ENCODE results near the gene ADGRE1.
A peak's percentile ranks its signal among the peaks of the same experiment; 100 is the strongest.

Gene ADGRE1

GRCh38 chr19:6903446-6903845 lies 16.1 kb downstream of the ADGRE1 start:
- H3K27me3 Mint-ChIP-seq = peaks cover 0 to 4% of the 10 kb centered on the region in 2 donors
- peaks cover 28 to 31% of the 10 kb centered on the region in 2 donors for H3K9me3 Mint-ChIP-seq
- no peak overlapping the region for H3K4me3 Mint-ChIP-seq
- DNase-seq (no peak), ATAC-seq (replicated peaks) (no peak)
- no peak overlapping the region for H3K27ac Mint-ChIP-seq
- peaks cover 0 to 15% of the 10 kb centered on the region in 2 donors for H3K36me3 Mint-ChIP-seq
- no peaks in the 10 kb centered on the region for H3K4me1 Mint-ChIP-seq

- H3K27ac Mint-ChIP-seq = no peak overlapping the region
- H3K9me3 Mint-ChIP-seq = peaks cover 18 to 20% of the 10 kb centered on the region in 2 donors
- H3K36me3 Mint-ChIP-seq = peaks cover 0 to 14% of the 10 kb centered on the region in 2 donors
- DNase-seq (no peak), ATAC-seq (replicated peaks) (no peak)
- H3K27me3 Mint-ChIP-seq = peaks cover 4 to 6% of the 10 kb centered on the region in 2 donors
- H3K4me3 Mint-ChIP-seq = no peak overlapping the region
- no peaks in the 10 kb centered on the region for H3K4me1 Mint-ChIP-seq
Measured at GRCh38 chr19:6906559-6907060, 19.2 kb downstream of the ADGRE1 start.

- peaks cover 4 to 6% of the 10 kb centered on the region in 2 donors for H3K27me3 Mint-ChIP-seq
- H3K4me1 Mint-ChIP-seq = no peaks in the 10 kb centered on the region
- no peak overlapping the region for H3K27ac Mint-ChIP-seq
- ATAC-seq (replicated peaks) (no peak), DNase-seq (no peak)
- H3K36me3 Mint-ChIP-seq = peaks cover 0 to 16% of the 10 kb centered on the region in 2 donors
- H3K9me3 Mint-ChIP-seq = peaks cover 16 to 18% of the 10 kb centered on the region in 2 donors
- no peak overlapping the region for H3K4me3 Mint-ChIP-seq
Measured at GRCh38 chr19:6911523-6911922, 24.1 kb downstream of the ADGRE1 start.

- DNase-seq (no peak), ATAC-seq (replicated peaks) (no peak)
- peaks cover 0 to 7% of the 10 kb centered on the region in 2 donors for H3K27me3 Mint-ChIP-seq
- no peak overlapping the region for H3K27ac Mint-ChIP-seq
- H3K36me3 Mint-ChIP-seq = peaks cover 0 to 11% of the 10 kb centered on the region in 2 donors
- no peaks in the 10 kb centered on the region for H3K4me1 Mint-ChIP-seq
- H3K9me3 Mint-ChIP-seq = peaks cover 10% of the 10 kb centered on the region in 2 donors
- no peak overlapping the region for H3K4me3 Mint-ChIP-seq
Measured at GRCh38 chr19:6914321-6914720, 26.9 kb downstream of the ADGRE1 start.

GRCh38 chr19:6916952-6917351 lies 29.6 kb downstream of the ADGRE1 start:
- no peak for ATAC-seq (replicated peaks)

GRCh38 chr19:6925386-6925785 lies 38.0 kb downstream of the ADGRE1 start:
- Mint-ChIP-seq H3K4me1 (peaks cover 0 to 3% of the 10 kb centered on the region in 2 donors), H3K27me3 (peaks cover 0 to 16% of the 10 kb centered on the region in 2 donors), H3K27ac (no peak overlapping the region), H3K9me3 (peaks cover 5 to 9% of the 10 kb centered on the region in 2 donors), H3K36me3 (peaks cover 0 to 2% of the 10 kb centered on the region in 2 donors), H3K4me3 (no peak overlapping the region)
- DNase-seq (no peak), ATAC-seq (replicated peaks) (no peak)

More at GRCh38 chr19:6916952-6917351, 29.6 kb downstream of the ADGRE1 start:
- Mint-ChIP-seq H3K9me3 (peaks cover 7% of the 10 kb centered on the region in 2 donors), H3K4me1 (no peaks in the 10 kb centered on the region), H3K36me3 (peaks cover 0 to 8% of the 10 kb centered on the region in 2 donors), H3K27me3 (peaks cover 0 to 4% of the 10 kb centered on the region in 2 donors), H3K27ac (no peak overlapping the region), H3K4me3 (no peak overlapping the region)
- no peak for DNase-seq

- H3K27me3 Mint-ChIP-seq = peaks cover 0 to 16% of the 10 kb centered on the region in 2 donors
- DNase-seq (peak; percentile 5), ATAC-seq (replicated peaks) (peak in 1 of 2 donors; percentile 75)
- peaks cover 0 to 2% of the 10 kb centered on the region in 2 donors for H3K36me3 Mint-ChIP-seq
- peaks cover 9 to 11% of the 10 kb centered on the region in 2 donors for H3K9me3 Mint-ChIP-seq
- H3K4me1 Mint-ChIP-seq = peaks cover 0 to 3% of the 10 kb centered on the region in 2 donors
- H3K27ac Mint-ChIP-seq = no peak overlapping the region
- H3K4me3 Mint-ChIP-seq = peak overlapping the region in 1 of 2 donors; percentile 15
Measured at GRCh38 chr19:6925801-6926751, 38.7 kb downstream of the ADGRE1 start.

GRCh38 chr19:6930190-6930589 lies 42.8 kb downstream of the ADGRE1 start:
- Mint-ChIP-seq H3K27ac (no peak overlapping the region), H3K27me3 (peaks cover 4 to 15% of the 10 kb centered on the region in 2 donors), H3K4me3 (no peak overlapping the region), H3K4me1 (peaks cover 0 to 3% of the 10 kb centered on the region in 2 donors), H3K9me3 (peaks cover 9 to 14% of the 10 kb centered on the region in 2 donors), H3K36me3 (no peaks in the 10 kb centered on the region)
- ATAC-seq (replicated peaks) = no peak
- DNase-seq = no peak

GRCh38 chr19:6935069-6935468 lies 47.7 kb downstream of the ADGRE1 start:
- Mint-ChIP-seq H3K4me1 (no peaks in the 10 kb centered on the region), H3K27me3 (peaks cover 4 to 5% of the 10 kb centered on the region in 2 donors), H3K36me3 (no peaks in the 10 kb centered on the region), H3K27ac (no peak overlapping the region), H3K9me3 (peaks cover 4 to 6% of the 10 kb centered on the region in 2 donors), H3K4me3 (no peak overlapping the region)
- ATAC-seq (replicated peaks) (no peak), DNase-seq (no peak)

GRCh38 chr19:6935618-6936017 lies 48.2 kb downstream of the ADGRE1 start:
- no peak for ATAC-seq (replicated peaks)
- no peak for DNase-seq
- no peak overlapping the region for H3K4me3 Mint-ChIP-seq
- H3K9me3 Mint-ChIP-seq = peaks cover 4 to 5% of the 10 kb centered on the region in 2 donors
- no peaks in the 10 kb centered on the region for H3K36me3 Mint-ChIP-seq
- H3K27ac Mint-ChIP-seq = no peak overlapping the region
- no peaks in the 10 kb centered on the region for H3K4me1 Mint-ChIP-seq
- peaks cover 4 to 5% of the 10 kb centered on the region in 2 donors for H3K27me3 Mint-ChIP-seq

GRCh38 chr19:6945733-6946132 lies 58.4 kb downstream of the ADGRE1 start:
- Mint-ChIP-seq H3K36me3 (no peaks in the 10 kb centered on the region), H3K27me3 (peaks cover 14 to 19% of the 10 kb centered on the region in 2 donors), H3K4me1 (peaks cover 6% of the 10 kb centered on the region in 2 donors), H3K27ac (no peak overlapping the region), H3K9me3 (peaks cover 0 to 1% of the 10 kb centered on the region in 2 donors), H3K4me3 (no peak overlapping the region)
- DNase-seq (no peak), ATAC-seq (replicated peaks) (no peak)

- ATAC-seq (replicated peaks) (peak; percentile 63 to 82), DNase-seq (peak; percentile 8)
- Mint-ChIP-seq H3K4me1 (peaks cover 6% of the 10 kb centered on the region in 2 donors), H3K4me3 (no peak overlapping the region), H3K27ac (no peak overlapping the region), H3K27me3 (peaks cover 14 to 21% of the 10 kb centered on the region in 2 donors), H3K9me3 (peaks cover 0 to 1% of the 10 kb centered on the region in 2 donors), H3K36me3 (no peaks in the 10 kb centered on the region)
Measured at GRCh38 chr19:6947745-6948144, 60.4 kb downstream of the ADGRE1 start.

GRCh38 chr19:6948884-6949283 lies 61.5 kb downstream of the ADGRE1 start:
- Mint-ChIP-seq H3K36me3 (no peaks in the 10 kb centered on the region), H3K4me1 (peaks cover 6% of the 10 kb centered on the region in 2 donors), H3K27ac (no peak overlapping the region), H3K9me3 (peaks cover 0 to 1% of the 10 kb centered on the region in 2 donors), H3K27me3 (peaks cover 14 to 24% of the 10 kb centered on the region in 2 donors), H3K4me3 (no peak overlapping the region)
- DNase-seq (no peak), ATAC-seq (replicated peaks) (no peak)

- H3K27ac Mint-ChIP-seq = no peak overlapping the region
- ATAC-seq (replicated peaks) (no peak), DNase-seq (no peak)
- no peaks in the 10 kb centered on the region for H3K36me3 Mint-ChIP-seq
- H3K27me3 Mint-ChIP-seq = peaks cover 11 to 25% of the 10 kb centered on the region in 2 donors
- peaks cover 0 to 1% of the 10 kb centered on the region in 2 donors for H3K9me3 Mint-ChIP-seq
- peaks cover 0 to 2% of the 10 kb centered on the region in 2 donors for H3K4me1 Mint-ChIP-seq
- H3K4me3 Mint-ChIP-seq = no peak overlapping the region
Measured at GRCh38 chr19:6952956-6953355, 65.6 kb downstream of the ADGRE1 start.
